Ishikawa (cell line): ENCODE measurements around the gene NEK11.

ENCODE experiments used
- CEBPB ChIP-seq: IDR thresholded peaks from 2 replicates; pipeline ENCODE4 v1.6.1; 2012
- CREB1 ChIP-seq: IDR thresholded peaks from 2 replicates; pipeline ENCODE4 v1.6.1; 2012; ENCODE audit warnings: low read depth
- EGR1 ChIP-seq: IDR thresholded peaks from 2 replicates; pipeline ENCODE4 v1.6.1; 2012
- EP300 ChIP-seq: IDR thresholded peaks from 2 replicates; pipeline ENCODE4 v1.6.1; 2012; ENCODE audit warnings: borderline replicate concordance
- FOXM1 ChIP-seq: IDR thresholded peaks from 2 replicates; pipeline ENCODE4 v1.6.1; 2012; ENCODE audit warnings: low read depth, borderline replicate concordance
- NFIC ChIP-seq: IDR thresholded peaks from 2 replicates; pipeline ENCODE4 v1.6.1; 2012
- RAD21 ChIP-seq: IDR thresholded peaks from 2 replicates; pipeline ENCODE4 v1.6.1; 2012; ENCODE audit warnings: low read depth
- TAF1 ChIP-seq: IDR thresholded peaks from 2 replicates; pipeline ENCODE4 v1.6.1; 2012; ENCODE audit warnings: low read depth, mild to moderate bottlenecking
- TCF12 ChIP-seq: IDR thresholded peaks from 2 replicates; pipeline ENCODE4 v1.6.1; 2012; ENCODE audit warnings: low read depth
- TEAD4 ChIP-seq: IDR thresholded peaks from 2 replicates; pipeline ENCODE4 v1.6.1; 2012
- YY1 ChIP-seq: IDR thresholded peaks from 2 replicates; pipeline ENCODE4 v1.6.1; 2012; ENCODE audit warnings: low read depth
- ZBTB7A ChIP-seq: IDR thresholded peaks from 2 replicates; pipeline ENCODE4 v1.6.1; 2012; ENCODE audit warnings: low read depth
- TF ChIP-seq, protein P1 (sequence below): IDR thresholded peaks from 2 replicates; pipeline ENCODE4 v1.6.1; 2012; ENCODE audit warnings: low read depth, mild to moderate bottlenecking
- TF ChIP-seq, protein P2 (sequence below): IDR thresholded peaks from 2 replicates; pipeline ENCODE4 v1.6.1; 2012
- TF ChIP-seq, protein P3 (sequence below): IDR thresholded peaks from 2 replicates; pipeline ENCODE4 v1.6.1; 2012

NEK11 gene

DNA sequence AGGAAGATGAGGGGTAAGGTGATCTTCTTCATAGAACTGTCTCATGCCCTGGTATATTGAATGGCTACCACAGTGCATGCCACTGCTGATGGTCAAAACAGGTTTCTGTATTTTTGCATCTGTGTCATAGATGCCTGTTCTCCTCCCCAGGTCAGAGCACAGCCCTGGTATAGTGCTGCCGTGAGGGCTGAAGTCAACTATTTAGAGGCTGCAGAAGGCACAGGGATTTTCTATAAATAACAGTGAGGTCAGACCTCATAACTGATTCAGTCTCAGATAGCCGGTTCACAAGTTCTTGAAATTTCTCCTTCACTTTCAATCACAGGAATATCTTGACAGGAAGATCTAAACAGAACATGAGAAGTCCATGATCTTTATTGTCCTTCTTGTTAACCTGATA is 255.7 kb downstream of the NEK11 start:
- TF ChIP-seq TEAD4 (no peak), ZBTB7A (no peak), CREB1 (no peak), EGR1 (no peak)

DNA sequence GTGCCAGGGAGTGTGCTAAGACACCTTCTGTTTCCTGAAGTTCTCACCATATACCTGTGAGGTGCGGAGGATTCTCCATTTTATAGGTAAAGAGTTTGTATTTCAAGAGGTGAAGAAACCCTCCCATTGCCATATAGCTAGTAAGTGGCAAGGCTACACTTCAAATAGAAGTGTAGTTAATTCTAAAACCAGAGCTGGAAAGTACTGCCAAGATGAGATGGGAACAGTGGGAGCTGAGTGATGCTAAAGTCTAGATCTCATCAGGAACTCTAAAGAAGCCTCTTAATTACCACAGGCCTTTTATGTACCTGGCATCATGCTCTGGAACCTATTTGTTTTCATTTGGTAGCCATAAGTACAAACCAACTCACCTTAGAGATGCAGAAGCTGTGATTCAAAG is 256.3 kb downstream of the NEK11 start:
- TF ChIP-seq, protein P1, sequence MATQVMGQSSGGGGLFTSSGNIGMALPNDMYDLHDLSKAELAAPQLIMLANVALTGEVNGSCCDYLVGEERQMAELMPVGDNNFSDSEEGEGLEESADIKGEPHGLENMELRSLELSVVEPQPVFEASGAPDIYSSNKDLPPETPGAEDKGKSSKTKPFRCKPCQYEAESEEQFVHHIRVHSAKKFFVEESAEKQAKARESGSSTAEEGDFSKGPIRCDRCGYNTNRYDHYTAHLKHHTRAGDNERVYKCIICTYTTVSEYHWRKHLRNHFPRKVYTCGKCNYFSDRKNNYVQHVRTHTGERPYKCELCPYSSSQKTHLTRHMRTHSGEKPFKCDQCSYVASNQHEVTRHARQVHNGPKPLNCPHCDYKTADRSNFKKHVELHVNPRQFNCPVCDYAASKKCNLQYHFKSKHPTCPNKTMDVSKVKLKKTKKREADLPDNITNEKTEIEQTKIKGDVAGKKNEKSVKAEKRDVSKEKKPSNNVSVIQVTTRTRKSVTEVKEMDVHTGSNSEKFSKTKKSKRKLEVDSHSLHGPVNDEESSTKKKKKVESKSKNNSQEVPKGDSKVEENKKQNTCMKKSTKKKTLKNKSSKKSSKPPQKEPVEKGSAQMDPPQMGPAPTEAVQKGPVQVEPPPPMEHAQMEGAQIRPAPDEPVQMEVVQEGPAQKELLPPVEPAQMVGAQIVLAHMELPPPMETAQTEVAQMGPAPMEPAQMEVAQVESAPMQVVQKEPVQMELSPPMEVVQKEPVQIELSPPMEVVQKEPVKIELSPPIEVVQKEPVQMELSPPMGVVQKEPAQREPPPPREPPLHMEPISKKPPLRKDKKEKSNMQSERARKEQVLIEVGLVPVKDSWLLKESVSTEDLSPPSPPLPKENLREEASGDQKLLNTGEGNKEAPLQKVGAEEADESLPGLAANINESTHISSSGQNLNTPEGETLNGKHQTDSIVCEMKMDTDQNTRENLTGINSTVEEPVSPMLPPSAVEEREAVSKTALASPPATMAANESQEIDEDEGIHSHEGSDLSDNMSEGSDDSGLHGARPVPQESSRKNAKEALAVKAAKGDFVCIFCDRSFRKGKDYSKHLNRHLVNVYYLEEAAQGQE, result no peak
- TF ChIP-seq EGR1 (no peak), YY1 (no peak), TAF1 (no peak)
- TF ChIP-seq, protein P2, sequence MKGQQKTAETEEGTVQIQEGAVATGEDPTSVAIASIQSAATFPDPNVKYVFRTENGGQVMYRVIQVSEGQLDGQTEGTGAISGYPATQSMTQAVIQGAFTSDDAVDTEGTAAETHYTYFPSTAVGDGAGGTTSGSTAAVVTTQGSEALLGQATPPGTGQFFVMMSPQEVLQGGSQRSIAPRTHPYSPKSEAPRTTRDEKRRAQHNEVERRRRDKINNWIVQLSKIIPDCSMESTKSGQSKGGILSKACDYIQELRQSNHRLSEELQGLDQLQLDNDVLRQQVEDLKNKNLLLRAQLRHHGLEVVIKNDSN, result no peak

DNA sequence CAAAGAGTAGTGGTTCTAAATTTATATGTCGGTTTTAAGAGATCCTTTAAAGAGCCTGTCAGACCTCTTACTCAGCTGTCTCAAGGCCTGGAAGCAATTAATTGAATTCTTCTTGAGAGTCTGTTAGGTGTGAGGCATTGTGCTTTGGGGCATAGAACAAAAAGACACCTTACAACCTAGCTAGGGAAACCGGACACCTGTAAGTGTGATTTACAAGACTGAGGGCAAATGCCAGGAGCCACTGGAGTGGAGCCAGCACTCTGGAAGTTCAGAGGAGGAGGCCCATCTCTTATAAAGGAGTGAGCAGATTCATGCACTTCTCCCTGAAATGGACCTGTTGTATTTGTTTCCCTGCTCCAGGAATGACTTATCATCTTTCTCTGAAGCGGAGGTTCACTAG is 257.2 kb downstream of the NEK11 start:
- peak; percentile 55 for TF ChIP-seq NFIC
- no peak for TF ChIP-seq TAF1
- no peak for TF ChIP-seq CREB1
- 0 out of 2 replicates have a peak, but pooled peaks have one; percentile 30 for TF ChIP-seq TCF12
- TF ChIP-seq, protein P1, result no peak
- no peak for TF ChIP-seq YY1
- TF ChIP-seq, protein P2, result no peak
- TF ChIP-seq CEBPB, result no peak
- peak; percentile 36; the same call in 1 of the 2 replicates for TF ChIP-seq TEAD4
- no peak for TF ChIP-seq EGR1
- TF ChIP-seq RAD21, result no peak
- no peak for TF ChIP-seq FOXM1
- no peak for TF ChIP-seq ZBTB7A
- TF ChIP-seq, protein P3, sequence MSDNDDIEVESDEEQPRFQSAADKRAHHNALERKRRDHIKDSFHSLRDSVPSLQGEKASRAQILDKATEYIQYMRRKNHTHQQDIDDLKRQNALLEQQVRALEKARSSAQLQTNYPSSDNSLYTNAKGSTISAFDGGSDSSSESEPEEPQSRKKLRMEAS, result peak; percentile 19; the same call in 1 of the 2 replicates
- TF ChIP-seq EP300, result 0 out of 2 replicates have a peak, but pooled peaks have one; percentile 11

DNA sequence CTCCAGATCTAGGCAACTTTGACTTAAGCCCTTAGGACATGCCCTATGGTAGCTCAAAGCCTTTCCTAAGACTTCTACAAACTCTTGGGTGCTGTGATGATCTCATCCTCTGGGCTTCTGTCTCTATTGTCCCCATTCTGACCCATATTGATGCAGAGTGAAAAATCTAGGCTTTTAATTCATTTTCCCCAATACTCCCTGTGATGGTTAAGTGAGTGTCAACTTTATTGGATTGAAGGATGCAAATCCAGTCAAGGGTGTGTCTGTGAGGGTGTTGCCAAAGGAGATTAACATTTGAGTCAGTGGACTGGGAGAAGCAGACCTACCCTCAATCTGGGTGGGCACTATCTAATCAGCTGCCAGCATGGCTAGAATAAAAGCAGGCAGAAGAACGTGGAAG is 257.6 kb downstream of the NEK11 start:
- TF ChIP-seq TEAD4, result no peak
- no peak for TF ChIP-seq TCF12
- TF ChIP-seq, protein P1, result no peak
- TF ChIP-seq, protein P3, result no peak
- no peak for TF ChIP-seq ZBTB7A
- no peak for TF ChIP-seq TAF1
- no peak for TF ChIP-seq RAD21
- TF ChIP-seq EGR1, result no peak
- no peak for TF ChIP-seq EP300

DNA sequence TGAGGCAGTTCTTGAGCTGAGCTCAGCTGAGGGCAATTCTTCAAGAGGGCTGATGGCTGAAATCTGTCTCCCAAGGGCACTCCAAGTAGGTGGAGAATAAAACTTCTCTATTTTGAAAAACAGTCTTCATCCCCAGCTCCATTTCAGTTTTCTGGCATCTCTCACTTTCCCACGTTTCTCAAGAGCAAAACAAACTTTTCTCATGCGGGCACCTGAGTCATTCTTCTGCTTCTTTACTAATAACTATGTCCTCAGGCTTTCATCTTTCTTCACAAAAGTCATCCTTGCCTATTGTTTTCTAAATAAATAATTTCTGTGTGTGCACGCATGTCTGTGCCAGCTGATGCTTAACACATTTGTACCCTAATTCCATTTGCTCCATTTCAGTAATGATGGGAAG is 258.8 kb downstream of the NEK11 start:
- TF ChIP-seq FOXM1, result no peak

DNA sequence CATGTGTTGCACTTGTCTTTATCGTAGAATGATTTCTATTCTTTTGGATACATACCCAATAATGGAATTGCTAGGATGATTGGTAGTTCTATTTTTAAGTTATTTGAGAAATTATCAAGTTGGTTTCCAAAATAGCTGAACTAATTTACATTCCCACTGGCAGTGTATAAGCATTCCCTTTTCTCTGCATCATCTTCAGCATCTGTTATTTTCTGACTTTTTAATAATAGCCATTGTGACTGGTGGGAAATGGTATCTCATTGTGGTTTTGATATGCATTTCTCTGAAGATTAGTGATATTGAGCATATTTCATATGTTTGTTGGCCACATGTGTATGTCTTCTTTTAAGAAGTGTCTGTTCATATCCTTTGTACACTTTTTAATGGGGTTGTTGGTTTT is 273.2 kb downstream of the NEK11 start:
- no peak for TF ChIP-seq CREB1
- no peak for TF ChIP-seq ZBTB7A
- TF ChIP-seq TAF1, result no peak
- no peak for TF ChIP-seq CEBPB
